PC-9 (cell line): Measurements from ENCODE around the gene DNAAF5.

Source experiments
- EZH2 ChIP-seq: fragments of 200-600 bp; sonication (generic); IDR thresholded peaks from 2 replicates; pipeline ENCODE4 v1.8.0; 2017; ENCODE audit warnings: antibody characterized with exemption, low read depth
- TF ChIP-seq, protein P1 (sequence below): fragments of 200-600 bp; sonication (generic); conservative IDR thresholded peaks from 2 replicates; pipeline ENCODE4 v1.6.1; 2017; ENCODE audit warnings: mixed run types, antibody characterized with exemption, mild to moderate bottlenecking, moderate library complexity

DNA sequence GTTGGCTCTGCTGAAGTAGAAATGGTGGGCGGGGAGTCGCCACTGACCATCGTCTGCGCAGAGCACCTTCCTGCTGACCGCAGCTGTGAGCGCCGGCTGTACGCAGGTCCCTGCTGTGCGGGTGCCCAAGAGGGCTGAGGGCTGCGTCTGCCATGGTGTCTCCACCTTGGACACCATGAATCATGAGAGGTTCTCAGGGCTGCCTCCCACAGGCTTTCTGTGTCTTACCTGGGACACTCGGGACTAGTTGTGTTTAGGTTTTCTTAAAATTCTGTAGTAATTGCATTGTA lies 45.5 kb downstream of the DNAAF5 start:
- TF ChIP-seq EZH2 = no peak
- TF ChIP-seq, protein P1, sequence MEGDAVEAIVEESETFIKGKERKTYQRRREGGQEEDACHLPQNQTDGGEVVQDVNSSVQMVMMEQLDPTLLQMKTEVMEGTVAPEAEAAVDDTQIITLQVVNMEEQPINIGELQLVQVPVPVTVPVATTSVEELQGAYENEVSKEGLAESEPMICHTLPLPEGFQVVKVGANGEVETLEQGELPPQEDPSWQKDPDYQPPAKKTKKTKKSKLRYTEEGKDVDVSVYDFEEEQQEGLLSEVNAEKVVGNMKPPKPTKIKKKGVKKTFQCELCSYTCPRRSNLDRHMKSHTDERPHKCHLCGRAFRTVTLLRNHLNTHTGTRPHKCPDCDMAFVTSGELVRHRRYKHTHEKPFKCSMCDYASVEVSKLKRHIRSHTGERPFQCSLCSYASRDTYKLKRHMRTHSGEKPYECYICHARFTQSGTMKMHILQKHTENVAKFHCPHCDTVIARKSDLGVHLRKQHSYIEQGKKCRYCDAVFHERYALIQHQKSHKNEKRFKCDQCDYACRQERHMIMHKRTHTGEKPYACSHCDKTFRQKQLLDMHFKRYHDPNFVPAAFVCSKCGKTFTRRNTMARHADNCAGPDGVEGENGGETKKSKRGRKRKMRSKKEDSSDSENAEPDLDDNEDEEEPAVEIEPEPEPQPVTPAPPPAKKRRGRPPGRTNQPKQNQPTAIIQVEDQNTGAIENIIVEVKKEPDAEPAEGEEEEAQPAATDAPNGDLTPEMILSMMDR = no peak
